Measurements from ENCODE around the gene TMEM196. TPM values are rescaled to one million over a fixed set of nuclear protein-coding genes. Genes with fewer than 3 reads are reported as not detected.
"Not testable (repeated sequence)": the region's sequence is repeated elsewhere in the genome, so short reads cannot be mapped to it uniquely, and the experiment has no call there.

The TMEM196 gene
- total and polyA plus RNA-seq, 7 experiments from 2014 or later = not detected

- H3K4me3 ChIP-seq (ENCODE audit: low read length) = no peak overlapping the region
- ChIA-PET CTCF (interaction anchor here (1.0 kb wide), 1 partner anchor 15 kb away, joined by 3 read pairs; no protein-coding TSS in a partner anchor), POLR2A (no interaction called here)
- no peaks in the 10 kb centered on the region for H3K27me3 ChIP-seq (ENCODE audit: control insufficient read depth in 2 of 2, insufficient read depth in 2 of 2, low read length in 2 of 2)
- intact Hi-C loops (cut with micrococcal nuclease) = no loop called here
- no peaks in the 10 kb centered on the region for H3K4me1 ChIP-seq (ENCODE audit: control insufficient read depth in 2 of 2, insufficient read depth in 2 of 2, low read length in 2 of 2)
- peaks cover 0 to 18% (median 3%) of the 10 kb centered on the region in 3 experiments for H3K36me3 ChIP-seq (ENCODE audit: control insufficient read depth in 2 of 3, insufficient read depth in 3 of 3, low read length in 3 of 3)
- H3K9me3 Mint-ChIP-seq = no peaks in the 10 kb centered on the region
- no peaks in the 10 kb centered on the region for H3K9me3 ChIP-seq (ENCODE audit: control insufficient read depth in 2 of 3, low read length in 3 of 3)
- no peak for ATAC-seq
- peaks cover 0 to 16% (median 0%) of the 10 kb centered on the region in 7 donors for H3K4me1 Mint-ChIP-seq
- peak overlapping the region in 2 of 9 donors; percentile 30 to 33 for H3K27ac Mint-ChIP-seq
- no peak overlapping the region for H3K27ac ChIP-seq (ENCODE audit: low read depth, low read length)
- peaks cover 4 to 47% (median 13%) of the 10 kb centered on the region in 5 donors for H3K36me3 Mint-ChIP-seq
- no peak for DNase-seq
- H3K27me3 Mint-ChIP-seq = no peaks in the 10 kb centered on the region
- no peak overlapping the region for H3K4me3 Mint-ChIP-seq
These were observed 75.1 kb downstream of the TMEM196 start for GRCh38 chr7:19698331-19698730.

- Histone ChIP-seq H3K9me3 (ENCODE audit: control insufficient read depth in 2 of 3, low read length in 3 of 3) (no peaks in the 10 kb centered on the region), H3K36me3 (ENCODE audit: control insufficient read depth in 2 of 3, insufficient read depth in 3 of 3, low read length in 3 of 3) (peaks cover 0 to 14% (median 0%) of the 10 kb centered on the region in 3 experiments), H3K27ac (ENCODE audit: low read depth, low read length) (no peak overlapping the region), H3K4me3 (ENCODE audit: low read length) (no peak overlapping the region), H3K4me1 (ENCODE audit: control insufficient read depth in 2 of 2, insufficient read depth in 2 of 2, low read length in 2 of 2) (no peaks in the 10 kb centered on the region), H3K27me3 (ENCODE audit: control insufficient read depth in 2 of 2, insufficient read depth in 2 of 2, low read length in 2 of 2) (no peaks in the 10 kb centered on the region)
- H3K4me1 Mint-ChIP-seq = peaks cover 0 to 15% (median 0%) of the 10 kb centered on the region in 7 donors
- intact Hi-C loops (cut with micrococcal nuclease) = no loop called here
- no peaks in the 10 kb centered on the region for H3K27me3 Mint-ChIP-seq
- POLR2A ChIA-PET = no interaction called here
- peaks cover 4 to 35% (median 7%) of the 10 kb centered on the region in 5 donors for H3K36me3 Mint-ChIP-seq
- CTCF ChIA-PET = no interaction called here
- ATAC-seq (no peak), DNase-seq (no peak)
- H3K9me3 Mint-ChIP-seq = no peaks in the 10 kb centered on the region
- no peak overlapping the region for H3K4me3 Mint-ChIP-seq
- H3K27ac Mint-ChIP-seq = no peak overlapping the region
These were observed 76.5 kb downstream of the TMEM196 start for GRCh38 chr7:19696926-19697325.

GRCh38 chr7:19692111-19692828 is 81.1 kb downstream of the TMEM196 start:
- DNase-seq (no peak), ATAC-seq (no peak)
- Histone ChIP-seq H3K27me3 (ENCODE audit: control insufficient read depth in 2 of 2, insufficient read depth in 2 of 2, low read length in 2 of 2) (no peaks in the 10 kb centered on the region), H3K9me3 (ENCODE audit: control insufficient read depth in 2 of 3, low read length in 3 of 3) (no peaks in the 10 kb centered on the region), H3K27ac (ENCODE audit: low read depth, low read length) (no peak overlapping the region), H3K4me3 (ENCODE audit: low read length) (no peak overlapping the region), H3K36me3 (ENCODE audit: control insufficient read depth in 2 of 3, insufficient read depth in 3 of 3, low read length in 3 of 3) (peaks cover 0 to under 1% (median 0%) of the 10 kb centered on the region in 3 experiments), H3K4me1 (ENCODE audit: control insufficient read depth in 2 of 2, insufficient read depth in 2 of 2, low read length in 2 of 2) (no peaks in the 10 kb centered on the region)
- ChIA-PET CTCF (no interaction called here), POLR2A (no interaction called here)
- H3K27ac Mint-ChIP-seq = no peak overlapping the region
- no peaks in the 10 kb centered on the region for H3K4me1 Mint-ChIP-seq
- H3K4me3 Mint-ChIP-seq = no peak overlapping the region
- peaks cover 0 to 6% (median under 1%) of the 10 kb centered on the region in 5 donors for H3K36me3 Mint-ChIP-seq
- peaks cover 0 to 9% (median 0%) of the 10 kb centered on the region in 11 donors for H3K9me3 Mint-ChIP-seq
- intact Hi-C loops (cut with micrococcal nuclease) = no loop called here
- H3K27me3 Mint-ChIP-seq = peaks cover 0 to 8% (median 0%) of the 10 kb centered on the region in 5 donors

- Histone ChIP-seq H3K27me3 (ENCODE audit: control insufficient read depth in 2 of 2, insufficient read depth in 2 of 2, low read length in 2 of 2) (no peaks in the 10 kb centered on the region), H3K9me3 (ENCODE audit: control insufficient read depth in 2 of 3, low read length in 3 of 3) (no peaks in the 10 kb centered on the region), H3K4me3 (ENCODE audit: low read length) (no peak overlapping the region), H3K4me1 (ENCODE audit: control insufficient read depth in 2 of 2, insufficient read depth in 2 of 2, low read length in 2 of 2) (no peaks in the 10 kb centered on the region), H3K36me3 (ENCODE audit: control insufficient read depth in 2 of 3, insufficient read depth in 3 of 3, low read length in 3 of 3) (no peaks in the 10 kb centered on the region), H3K27ac (ENCODE audit: low read depth, low read length) (no peak overlapping the region)
- CTCF ChIA-PET = no interaction called here
- Mint-ChIP-seq H3K9me3 (peaks cover 0 to 11% (median 0%) of the 10 kb centered on the region in 11 donors), H3K4me1 (no peaks in the 10 kb centered on the region), H3K27ac (no peak overlapping the region), H3K27me3 (peaks cover 0 to 8% (median 0%) of the 10 kb centered on the region in 5 donors), H3K4me3 (no peak overlapping the region), H3K36me3 (peaks cover 0 to 4% (median 0%) of the 10 kb centered on the region in 5 donors)
- DNase-seq (no peak), ATAC-seq (no peak)
- POLR2A ChIA-PET = no interaction called here
- intact Hi-C loops (cut with micrococcal nuclease) = no loop called here
These were observed 82.7 kb downstream of the TMEM196 start for GRCh38 chr7:19690736-19691135.

- H3K27ac ChIP-seq (ENCODE audit: low read depth, low read length); POLR2A ChIA-PET; CTCF ChIA-PET; H3K4me3 Mint-ChIP-seq; intact Hi-C loops (cut with micrococcal nuclease); H3K4me1 ChIP-seq (ENCODE audit: control insufficient read depth in 2 of 2, insufficient read depth in 2 of 2, low read length in 2 of 2); H3K36me3 Mint-ChIP-seq; H3K36me3 ChIP-seq (ENCODE audit: control insufficient read depth in 2 of 3, insufficient read depth in 3 of 3, low read length in 3 of 3); H3K9me3 ChIP-seq (ENCODE audit: control insufficient read depth in 2 of 3, low read length in 3 of 3); H3K4me1 Mint-ChIP-seq; ATAC-seq; H3K27me3 Mint-ChIP-seq; H3K27me3 ChIP-seq (ENCODE audit: control insufficient read depth in 2 of 2, insufficient read depth in 2 of 2, low read length in 2 of 2); DNase-seq; H3K27ac Mint-ChIP-seq; H3K4me3 ChIP-seq (ENCODE audit: low read length): not testable (repeated sequence)
- peaks cover 0 to 11% (median 3%) of the 10 kb centered on the region in 11 donors for H3K9me3 Mint-ChIP-seq
These were observed 84.3 kb downstream of the TMEM196 start for GRCh38 chr7:19689130-19689529.

- Histone ChIP-seq H3K4me3 (ENCODE audit: low read length) (no peak overlapping the region), H3K9me3 (ENCODE audit: control insufficient read depth in 2 of 3, low read length in 3 of 3) (no peaks in the 10 kb centered on the region), H3K4me1 (ENCODE audit: control insufficient read depth in 2 of 2, insufficient read depth in 2 of 2, low read length in 2 of 2) (no peaks in the 10 kb centered on the region), H3K36me3 (ENCODE audit: control insufficient read depth in 2 of 3, insufficient read depth in 3 of 3, low read length in 3 of 3) (no peaks in the 10 kb centered on the region), H3K27me3 (ENCODE audit: control insufficient read depth in 2 of 2, insufficient read depth in 2 of 2, low read length in 2 of 2) (no peaks in the 10 kb centered on the region), H3K27ac (ENCODE audit: low read depth, low read length) (no peak overlapping the region)
- DNase-seq (no peak), ATAC-seq (no peak)
- peaks cover 0 to 4% (median 0%) of the 10 kb centered on the region in 5 donors for H3K27me3 Mint-ChIP-seq
- peaks cover 0 to 13% (median 5%) of the 10 kb centered on the region in 11 donors for H3K9me3 Mint-ChIP-seq
- no peaks in the 10 kb centered on the region for H3K36me3 Mint-ChIP-seq
- H3K4me1 Mint-ChIP-seq = peaks cover 0 to 6% (median 0%) of the 10 kb centered on the region in 7 donors
- H3K4me3 Mint-ChIP-seq = no peak overlapping the region
- no peak overlapping the region for H3K27ac Mint-ChIP-seq
- intact Hi-C loops (cut with micrococcal nuclease) = no loop called here
- POLR2A ChIA-PET = no interaction called here
- CTCF ChIA-PET = no interaction called here
These were observed 91.8 kb downstream of the TMEM196 start for GRCh38 chr7:19681596-19681995.

GRCh38 chr7:19677180-19677579 is 96.2 kb downstream of the TMEM196 start:
- H3K27me3 ChIP-seq (ENCODE audit: control insufficient read depth in 2 of 2, insufficient read depth in 2 of 2, low read length in 2 of 2) = no peaks in the 10 kb centered on the region
- intact Hi-C loops (cut with micrococcal nuclease) = no loop called here
- Mint-ChIP-seq H3K4me1 (peaks cover 0 to 6% (median 0%) of the 10 kb centered on the region in 7 donors), H3K27ac (peak overlapping the region in 1 of 9 donors; percentile 51), H3K9me3 (peaks cover 0 to 1% (median 0%) of the 10 kb centered on the region in 11 donors), H3K27me3 (no peaks in the 10 kb centered on the region), H3K4me3 (no peak overlapping the region), H3K36me3 (no peaks in the 10 kb centered on the region)
- CTCF ChIA-PET = no interaction called here
- no peak overlapping the region for H3K27ac ChIP-seq (ENCODE audit: low read depth, low read length)
- ATAC-seq (no peak), DNase-seq (no peak)
- H3K9me3 ChIP-seq (ENCODE audit: control insufficient read depth in 2 of 3, low read length in 3 of 3) = no peaks in the 10 kb centered on the region
- H3K4me1 ChIP-seq (ENCODE audit: control insufficient read depth in 2 of 2, insufficient read depth in 2 of 2, low read length in 2 of 2) = no peaks in the 10 kb centered on the region
- H3K36me3 ChIP-seq (ENCODE audit: control insufficient read depth in 2 of 3, insufficient read depth in 3 of 3, low read length in 3 of 3) = no peaks in the 10 kb centered on the region
- POLR2A ChIA-PET = no interaction called here
- H3K4me3 ChIP-seq (ENCODE audit: low read length) = no peak overlapping the region

Measured in naive thymus-derived CD4-positive, alpha-beta T cell (primary cell).